HepG2 (cell line): ENCODE measurements around the gene KCNG4. TPM values are rescaled to one million over a fixed set of nuclear protein-coding genes. Genes with fewer than 3 reads are reported as not detected.

Experiments
- ADNP ChIP-seq: sonication (generic); formaldehyde crosslinking; IDR thresholded peaks from 2 replicates; pipeline ENCODE4 v1.4.0; 2020; ENCODE audit warnings: missing genetic modification reagents
- BORCS8-MEF2B ChIP-seq: sonication (generic); formaldehyde crosslinking; IDR thresholded peaks from 2 replicates; pipeline ENCODE4 v1.8.0; 2022; ENCODE audit warnings: mild to moderate bottlenecking, missing genetic modification reagents
- BRCA1 ChIP-seq: sonication (generic); formaldehyde crosslinking; IDR thresholded peaks from 2 replicates; pipeline ENCODE4 v1.4.0; 2020; ENCODE audit warnings: missing genetic modification reagents
- CBFB ChIP-seq: sonication (generic); formaldehyde crosslinking; IDR thresholded peaks from 2 replicates; pipeline ENCODE4 v1.4.0; 2020; ENCODE audit warnings: missing genetic modification reagents
- FOXA1 ChIP-seq, 2 experiments: fragments of 450-650 bp in 1 of 2; sonication (generic) in 1 of 2; formaldehyde crosslinking in 1 of 2; IDR thresholded peaks; 2 replicates each; pipeline versions ENCODE4 v1.4.0 to v1.6.1; 2016 to 2020; ENCODE audit warnings: missing genetic modification reagents in 1 of 2
- GZF1 ChIP-seq: sonication (generic); formaldehyde crosslinking; IDR thresholded peaks from 2 replicates; pipeline ENCODE4 v1.5.1; 2020; ENCODE audit warnings: mild to moderate bottlenecking, missing genetic modification reagents
- HNF4A ChIP-seq: sonication (generic); formaldehyde crosslinking; IDR thresholded peaks from 2 replicates; pipeline ENCODE4 v1.4.0; 2020; ENCODE audit warnings: missing genetic modification reagents
- NAIF1 ChIP-seq: sonication (generic); formaldehyde crosslinking; IDR thresholded peaks from 2 replicates; pipeline ENCODE4 v1.5.0; 2020; ENCODE audit warnings: mild to moderate bottlenecking, missing genetic modification reagents, borderline replicate concordance
- NKX3-1 ChIP-seq: sonication (generic); formaldehyde crosslinking; IDR thresholded peaks from 2 replicates; pipeline ENCODE4 v1.5.0; 2020; ENCODE audit warnings: missing genetic modification reagents
- NR2F6 ChIP-seq, 2 experiments: IDR thresholded peaks; 2 replicates each; pipeline ENCODE4 v1.6.1; 2016; ENCODE audit warnings: antibody characterized with exemption in 1 of 2, mild to moderate bottlenecking in 1 of 2
- RFX5 ChIP-seq: IDR thresholded peaks from 2 replicates; pipeline ENCODE4 v1.6.1; 2011; ENCODE audit warnings: low read depth, low read length, improper control_type of control experiment
- SIX1 ChIP-seq: sonication (generic); formaldehyde crosslinking; IDR thresholded peaks from 2 replicates; pipeline ENCODE4 v1.4.0; 2020; ENCODE audit warnings: missing genetic modification reagents, borderline replicate concordance
- SMC3 ChIP-seq: IDR thresholded peaks from 2 replicates; pipeline ENCODE4 v1.6.1; 2011; ENCODE audit warnings: low read length, improper control_type of control experiment
- TP53 ChIP-seq: sonication (generic); formaldehyde crosslinking; conservative IDR thresholded peaks from 2 replicates; pipeline ENCODE4 v1.4.0; 2020; ENCODE audit warnings: missing genetic modification reagents
- ZC3H4 ChIP-seq: sonication (generic); formaldehyde crosslinking; IDR thresholded peaks from 2 replicates; pipeline ENCODE4 v1.4.0; 2020; ENCODE audit warnings: missing genetic modification reagents, borderline replicate concordance
- ZKSCAN8 ChIP-seq: IDR thresholded peaks from 2 replicates; pipeline ENCODE4 v1.6.1; 2016; ENCODE audit warnings: borderline replicate concordance, missing genetic modification reagents, missing compliant biosample characterization
- ZNF335 ChIP-seq: sonication (generic); formaldehyde crosslinking; IDR thresholded peaks from 2 replicates; pipeline ENCODE4 v1.4.0; 2020; ENCODE audit warnings: missing genetic modification reagents
- ZNF367 ChIP-seq: sonication (generic); formaldehyde crosslinking; IDR thresholded peaks from 2 replicates; pipeline ENCODE4 v1.4.0; 2020; ENCODE audit warnings: missing genetic modification reagents, borderline replicate concordance
- ZNF564 ChIP-seq: sonication (generic); formaldehyde crosslinking; IDR thresholded peaks from 2 replicates; pipeline ENCODE4 v1.8.1; 2023; ENCODE audit warnings: mild to moderate bottlenecking, missing genetic modification reagents
- ZNF777 ChIP-seq: sonication (generic); formaldehyde crosslinking; IDR thresholded peaks from 2 replicates; pipeline ENCODE4 v1.4.0; 2020; ENCODE audit warnings: missing genetic modification reagents
- ZNF878 ChIP-seq: sonication (generic); formaldehyde crosslinking; IDR thresholded peaks from 2 replicates; pipeline ENCODE4 v1.8.1; 2023; ENCODE audit warnings: mild to moderate bottlenecking, missing genetic modification reagents, moderate library complexity
- polyA plus RNA-seq, 8 experiments: library from polyadenylated mRNA; depleted of rRNA in 3 of 8; stranded (reverse) in 7 of 8; unstranded in 1 of 8; fragments of >200 nt; fragmentation: Illumina TruSeq in 4 of 8; extraction: Trizol in 4 of 8; gene quantifications; 2 replicates each; pipeline versions ENCODE4 v1.2.1 to v1.2.3, GENCODE V29; 2011 to 2016; ENCODE audit warnings: low read depth in 4 of 8, missing spikeins in 1 of 8, mixed read lengths in 1 of 8; ENCODE audit not compliant: insufficient read depth in 1 of 8
- total RNA-seq, 5 experiments: library from RNA; depleted of rRNA; stranded (reverse); fragments of >200 nt; fragmentation: Illumina TruSeq; extraction: Trizol; gene quantifications; 2 replicates each; pipeline ENCODE4 v1.2.3, GENCODE V29; 2016; ENCODE audit warnings: low read depth in 1 of 5
- TF ChIP-seq, protein P1 (sequence below): sonication (generic); formaldehyde crosslinking; IDR thresholded peaks from 2 replicates; pipeline ENCODE4 v1.8.0; 2023; ENCODE audit warnings: mild to moderate bottlenecking, missing genetic modification reagents
- TF ChIP-seq, protein P2 (sequence below): IDR thresholded peaks from 2 replicates; pipeline ENCODE4 v1.6.1; 2016; ENCODE audit warnings: low read depth
- TF ChIP-seq, protein P3 (sequence below): sonication (generic); formaldehyde crosslinking; IDR thresholded peaks from 2 replicates; pipeline ENCODE4 v1.8.0; 2022; ENCODE audit warnings: mild to moderate bottlenecking, missing genetic modification reagents, borderline replicate concordance
- TF ChIP-seq, protein P4 (sequence below): sonication (generic); formaldehyde crosslinking; IDR thresholded peaks from 2 replicates; pipeline ENCODE4 v1.9.0; 2021; ENCODE audit warnings: missing genetic modification reagents, mild to moderate bottlenecking, borderline replicate concordance

Gene KCNG4
- total and polyA plus RNA-seq, 2 of the 13 experiments (the other 11 are each of a cell fraction or from before 2014, with no cell fraction given): not detected

DNA sequence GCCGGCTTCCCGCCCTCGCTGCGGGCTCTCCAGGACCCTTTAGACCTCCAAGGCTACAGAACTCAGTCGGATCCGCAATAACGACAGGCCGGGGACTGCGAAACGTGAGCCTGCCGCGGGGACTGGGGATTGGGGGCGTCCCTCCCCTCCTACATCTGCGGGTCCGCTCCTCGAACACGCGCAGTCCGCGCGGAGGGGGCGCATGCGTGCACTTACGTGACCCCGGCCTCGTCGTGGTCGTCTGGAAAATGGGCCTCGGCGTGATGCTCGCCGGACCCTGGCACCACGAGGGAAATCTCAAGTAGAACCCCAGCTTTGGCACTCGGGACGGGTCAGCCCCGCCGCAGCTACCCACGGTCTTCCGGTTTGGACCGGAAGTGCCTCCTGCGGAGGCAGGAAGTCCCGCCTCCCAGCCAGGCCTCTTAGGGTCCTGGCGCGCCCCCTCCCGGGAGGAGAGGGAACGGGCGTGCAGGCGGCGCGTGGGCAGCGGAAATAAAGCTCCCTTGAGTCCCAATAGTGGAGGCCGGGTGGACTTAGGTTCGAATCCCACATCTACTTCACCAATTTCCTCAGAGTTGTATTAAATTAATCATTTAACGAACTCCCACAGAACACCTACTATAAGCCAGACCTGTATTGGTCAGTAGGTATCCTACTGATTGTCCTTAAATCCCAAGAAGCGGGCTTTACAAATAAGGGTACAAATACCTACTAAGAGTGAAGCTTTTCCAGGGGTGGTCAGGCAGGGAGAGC lies 53.0 kb downstream of the KCNG4 start, which contains the start of gene TAF1C (continued):
- TF ChIP-seq ZC3H4 (CRISPR knock-in tag) (no peak), BRCA1 (CRISPR knock-in tag) (peak; percentile 62), HNF4A (CRISPR knock-in tag) (peak; percentile 73), ZNF564 (CRISPR knock-in tag) (no peak), BORCS8-MEF2B (peak; percentile 94), ZNF878 (CRISPR knock-in tag) (0 out of 2 replicates have a peak, but pooled peaks have one; percentile 29), FOXA1 (IDR thresholded peaks at IDR 0.05) (no peak), FOXA1 (CRISPR knock-in tag; IDR thresholded peaks at IDR 0.05) (peak; percentile 21; the same call in 1 of the 2 replicates), NAIF1 (CRISPR knock-in tag) (no peak), ZNF367 (CRISPR knock-in tag) (peak; percentile 75; the same call in 1 of the 2 replicates), SIX1 (CRISPR knock-in tag) (0 out of 2 replicates have a peak, but pooled peaks have one; percentile 30), CBFB (CRISPR knock-in tag) (peak; percentile 91; the same call in 1 of the 2 replicates), ZKSCAN8 (CRISPR knock-in tag) (peak; percentile 59; the same call in 1 of the 2 replicates), ZNF777 (CRISPR knock-in tag) (peak; percentile 83), RFX5 (peak; percentile 77), GZF1 (CRISPR knock-in tag) (0 out of 2 replicates have a peak, but pooled peaks have one; percentile 60), NR2F6 (IDR thresholded peaks at IDR 0.05) (peak; percentile 27; the same call in 1 of the 2 replicates), NR2F6 (CRISPR knock-in tag; IDR thresholded peaks at IDR 0.05) (0 out of 2 replicates have a peak, but pooled peaks have one; percentile 48), SMC3 (peak; percentile 25; the same call in 1 of the 2 replicates), TP53 (CRISPR knock-in tag) (peak; percentile 74; the same call in 1 of the 2 replicates), NKX3-1 (CRISPR knock-in tag) (peak; percentile 81; the same call in 1 of the 2 replicates), ZNF335 (CRISPR knock-in tag) (peak; percentile 62), ADNP (CRISPR knock-in tag) (peak; percentile 93)
- TF ChIP-seq, protein P1, sequence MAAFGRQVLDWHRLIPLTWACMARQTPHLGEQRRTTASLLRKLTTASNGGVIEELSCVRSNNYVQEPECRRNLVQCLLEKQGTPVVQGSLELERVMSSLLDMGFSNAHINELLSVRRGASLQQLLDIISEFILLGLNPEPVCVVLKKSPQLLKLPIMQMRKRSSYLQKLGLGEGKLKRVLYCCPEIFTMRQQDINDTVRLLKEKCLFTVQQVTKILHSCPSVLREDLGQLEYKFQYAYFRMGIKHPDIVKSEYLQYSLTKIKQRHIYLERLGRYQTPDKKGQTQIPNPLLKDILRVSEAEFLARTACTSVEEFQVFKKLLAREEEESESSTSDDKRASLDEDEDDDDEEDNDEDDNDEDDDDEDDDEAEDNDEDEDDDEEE (CRISPR knock-in tag): peak; percentile 97; the same call in 1 of the 2 replicates
- TF ChIP-seq, protein P2, sequence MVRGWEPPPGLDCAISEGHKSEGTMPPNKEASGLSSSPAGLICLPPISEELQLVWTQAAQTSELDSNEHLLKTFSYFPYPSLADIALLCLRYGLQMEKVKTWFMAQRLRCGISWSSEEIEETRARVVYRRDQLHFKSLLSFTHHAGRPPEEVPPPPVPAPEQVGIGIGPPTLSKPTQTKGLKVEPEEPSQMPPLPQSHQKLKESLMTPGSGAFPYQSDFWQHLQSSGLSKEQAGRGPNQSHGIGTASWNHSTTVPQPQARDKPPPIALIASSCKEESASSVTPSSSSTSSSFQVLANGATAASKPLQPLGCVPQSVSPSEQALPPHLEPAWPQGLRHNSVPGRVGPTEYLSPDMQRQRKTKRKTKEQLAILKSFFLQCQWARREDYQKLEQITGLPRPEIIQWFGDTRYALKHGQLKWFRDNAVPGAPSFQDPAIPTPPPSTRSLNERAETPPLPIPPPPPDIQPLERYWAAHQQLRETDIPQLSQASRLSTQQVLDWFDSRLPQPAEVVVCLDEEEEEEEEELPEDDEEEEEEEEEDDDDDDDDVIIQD (CRISPR knock-in tag): peak; percentile 55
- TF ChIP-seq, protein P3, sequence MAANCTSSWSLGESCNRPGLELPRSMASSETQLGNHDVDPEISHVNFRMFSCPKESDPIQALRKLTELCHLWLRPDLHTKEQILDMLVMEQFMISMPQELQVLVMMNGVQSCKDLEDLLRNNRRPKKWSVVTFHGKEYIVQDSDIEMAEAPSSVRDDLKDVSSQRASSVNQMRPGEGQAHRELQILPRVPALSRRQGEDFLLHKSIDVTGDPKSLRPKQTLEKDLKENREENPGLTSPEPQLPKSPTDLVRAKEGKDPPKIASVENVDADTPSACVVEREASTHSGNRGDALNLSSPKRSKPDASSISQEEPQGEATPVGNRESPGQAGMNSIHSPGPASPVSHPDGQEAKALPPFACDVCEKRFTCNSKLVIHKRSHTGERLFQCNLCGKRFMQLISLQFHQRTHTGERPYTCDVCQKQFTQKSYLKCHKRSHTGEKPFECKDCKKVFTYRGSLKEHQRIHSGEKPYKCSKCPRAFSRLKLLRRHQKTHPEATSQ (CRISPR knock-in tag): peak; percentile 95; the same call in 1 of the 2 replicates
- TF ChIP-seq, protein P4, sequence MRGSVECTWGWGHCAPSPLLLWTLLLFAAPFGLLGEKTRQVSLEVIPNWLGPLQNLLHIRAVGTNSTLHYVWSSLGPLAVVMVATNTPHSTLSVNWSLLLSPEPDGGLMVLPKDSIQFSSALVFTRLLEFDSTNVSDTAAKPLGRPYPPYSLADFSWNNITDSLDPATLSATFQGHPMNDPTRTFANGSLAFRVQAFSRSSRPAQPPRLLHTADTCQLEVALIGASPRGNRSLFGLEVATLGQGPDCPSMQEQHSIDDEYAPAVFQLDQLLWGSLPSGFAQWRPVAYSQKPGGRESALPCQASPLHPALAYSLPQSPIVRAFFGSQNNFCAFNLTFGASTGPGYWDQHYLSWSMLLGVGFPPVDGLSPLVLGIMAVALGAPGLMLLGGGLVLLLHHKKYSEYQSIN (CRISPR knock-in tag): no peak
